HG03558 (cell line): ENCODE results near the gene KCNIP1.

Experiments used
- ATAC-seq: cut with Tn5 transposase; IDR thresholded peaks from one replicate; pipeline ENCODE4 v1.9.1; 2021; ENCODE audit warnings: moderate number of reproducible peaks; ENCODE audit not compliant: unreplicated experiment; ENCODE audit errors: extremely low read depth

KCNIP1 gene

GRCh38 chr5:170585273-170585948 lies 81.6 kb downstream of the KCNIP1 start:
- no peak for ATAC-seq

- ATAC-seq = no peak
These were observed 84.0 kb downstream of the KCNIP1 start for GRCh38 chr5:170587808-170588207.

- no peak for ATAC-seq
These were observed 85.8 kb downstream of the KCNIP1 start for GRCh38 chr5:170589643-170590042.

GRCh38 chr5:170590566-170590965 lies 86.7 kb downstream of the KCNIP1 start:
- ATAC-seq = no peak

GRCh38 chr5:170591054-170591453 lies 87.2 kb downstream of the KCNIP1 start:
- ATAC-seq = no peak

- ATAC-seq = no peak
These were observed 92.7 kb downstream of the KCNIP1 start for GRCh38 chr5:170596482-170597044.

GRCh38 chr5:170597109-170597751 lies 93.4 kb downstream of the KCNIP1 start:
- ATAC-seq = no peak

GRCh38 chr5:170597872-170598271 lies 94.1 kb downstream of the KCNIP1 start:
- no peak for ATAC-seq

GRCh38 chr5:170599756-170600155 lies 95.9 kb downstream of the KCNIP1 start:
- no peak for ATAC-seq

GRCh38 chr5:170601619-170602018 lies 97.8 kb downstream of the KCNIP1 start:
- no peak for ATAC-seq

GRCh38 chr5:170603109-170603508 lies 99.3 kb downstream of the KCNIP1 start:
- no peak for ATAC-seq

- no peak for ATAC-seq
These were observed 100.1 kb downstream of the KCNIP1 start for GRCh38 chr5:170603578-170604565.

- ATAC-seq = no peak
These were observed 103.1 kb downstream of the KCNIP1 start for GRCh38 chr5:170606941-170607340.

GRCh38 chr5:170611449-170612090 lies 107.8 kb downstream of the KCNIP1 start:
- ATAC-seq = no peak

- ATAC-seq = no peak
These were observed 108.4 kb downstream of the KCNIP1 start for GRCh38 chr5:170612256-170612678.

- no peak for ATAC-seq
These were observed 110.3 kb downstream of the KCNIP1 start for GRCh38 chr5:170614065-170614490.

- no peak for ATAC-seq
These were observed 110.9 kb downstream of the KCNIP1 start for GRCh38 chr5:170614720-170615119.

- ATAC-seq = no peak
These were observed 114.0 kb downstream of the KCNIP1 start for GRCh38 chr5:170617533-170618490.

GRCh38 chr5:170619869-170620268 lies 116.0 kb downstream of the KCNIP1 start:
- no peak for ATAC-seq
